ENCODE measurements around the gene GRB10.

DNA sequence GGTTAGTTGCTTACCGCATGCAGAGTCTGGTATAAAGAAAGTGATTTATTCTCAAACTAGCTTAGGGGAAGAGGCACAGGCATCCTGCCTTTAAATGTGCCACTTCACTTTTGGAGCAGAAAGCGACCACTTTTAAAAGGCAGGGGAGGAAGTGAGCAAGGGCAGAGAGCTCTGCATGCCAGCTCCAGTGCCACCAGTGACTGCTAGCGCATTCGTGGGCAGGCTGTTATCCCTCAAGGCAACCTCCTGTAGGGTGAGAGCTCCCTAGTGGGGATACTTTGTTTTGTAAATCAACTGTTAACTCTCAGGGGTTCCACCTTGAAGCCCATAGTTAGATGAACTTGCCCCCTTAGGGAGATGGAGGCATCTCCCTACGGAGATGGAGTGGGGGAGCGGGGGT lies 29.4 kb upstream of the GRB10 start:
- TF ChIP-seq, protein P1, sequence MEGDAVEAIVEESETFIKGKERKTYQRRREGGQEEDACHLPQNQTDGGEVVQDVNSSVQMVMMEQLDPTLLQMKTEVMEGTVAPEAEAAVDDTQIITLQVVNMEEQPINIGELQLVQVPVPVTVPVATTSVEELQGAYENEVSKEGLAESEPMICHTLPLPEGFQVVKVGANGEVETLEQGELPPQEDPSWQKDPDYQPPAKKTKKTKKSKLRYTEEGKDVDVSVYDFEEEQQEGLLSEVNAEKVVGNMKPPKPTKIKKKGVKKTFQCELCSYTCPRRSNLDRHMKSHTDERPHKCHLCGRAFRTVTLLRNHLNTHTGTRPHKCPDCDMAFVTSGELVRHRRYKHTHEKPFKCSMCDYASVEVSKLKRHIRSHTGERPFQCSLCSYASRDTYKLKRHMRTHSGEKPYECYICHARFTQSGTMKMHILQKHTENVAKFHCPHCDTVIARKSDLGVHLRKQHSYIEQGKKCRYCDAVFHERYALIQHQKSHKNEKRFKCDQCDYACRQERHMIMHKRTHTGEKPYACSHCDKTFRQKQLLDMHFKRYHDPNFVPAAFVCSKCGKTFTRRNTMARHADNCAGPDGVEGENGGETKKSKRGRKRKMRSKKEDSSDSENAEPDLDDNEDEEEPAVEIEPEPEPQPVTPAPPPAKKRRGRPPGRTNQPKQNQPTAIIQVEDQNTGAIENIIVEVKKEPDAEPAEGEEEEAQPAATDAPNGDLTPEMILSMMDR (IDR thresholded peaks at IDR 0.05; ENCODE audit: poor library complexity, severe bottlenecking): no peak
- TF ChIP-seq POLR2AphosphoS5 (IDR thresholded peaks at IDR 0.05): no peak
- TF ChIP-seq EZH2 (IDR thresholded peaks at IDR 0.05; ENCODE audit: borderline replicate concordance, insufficient read depth, low read length, poor library complexity, severe bottlenecking): no peak
- TF ChIP-seq RAD21 (conservative IDR thresholded peaks at IDR 0.05): no peak
- TF ChIP-seq, protein P2, sequence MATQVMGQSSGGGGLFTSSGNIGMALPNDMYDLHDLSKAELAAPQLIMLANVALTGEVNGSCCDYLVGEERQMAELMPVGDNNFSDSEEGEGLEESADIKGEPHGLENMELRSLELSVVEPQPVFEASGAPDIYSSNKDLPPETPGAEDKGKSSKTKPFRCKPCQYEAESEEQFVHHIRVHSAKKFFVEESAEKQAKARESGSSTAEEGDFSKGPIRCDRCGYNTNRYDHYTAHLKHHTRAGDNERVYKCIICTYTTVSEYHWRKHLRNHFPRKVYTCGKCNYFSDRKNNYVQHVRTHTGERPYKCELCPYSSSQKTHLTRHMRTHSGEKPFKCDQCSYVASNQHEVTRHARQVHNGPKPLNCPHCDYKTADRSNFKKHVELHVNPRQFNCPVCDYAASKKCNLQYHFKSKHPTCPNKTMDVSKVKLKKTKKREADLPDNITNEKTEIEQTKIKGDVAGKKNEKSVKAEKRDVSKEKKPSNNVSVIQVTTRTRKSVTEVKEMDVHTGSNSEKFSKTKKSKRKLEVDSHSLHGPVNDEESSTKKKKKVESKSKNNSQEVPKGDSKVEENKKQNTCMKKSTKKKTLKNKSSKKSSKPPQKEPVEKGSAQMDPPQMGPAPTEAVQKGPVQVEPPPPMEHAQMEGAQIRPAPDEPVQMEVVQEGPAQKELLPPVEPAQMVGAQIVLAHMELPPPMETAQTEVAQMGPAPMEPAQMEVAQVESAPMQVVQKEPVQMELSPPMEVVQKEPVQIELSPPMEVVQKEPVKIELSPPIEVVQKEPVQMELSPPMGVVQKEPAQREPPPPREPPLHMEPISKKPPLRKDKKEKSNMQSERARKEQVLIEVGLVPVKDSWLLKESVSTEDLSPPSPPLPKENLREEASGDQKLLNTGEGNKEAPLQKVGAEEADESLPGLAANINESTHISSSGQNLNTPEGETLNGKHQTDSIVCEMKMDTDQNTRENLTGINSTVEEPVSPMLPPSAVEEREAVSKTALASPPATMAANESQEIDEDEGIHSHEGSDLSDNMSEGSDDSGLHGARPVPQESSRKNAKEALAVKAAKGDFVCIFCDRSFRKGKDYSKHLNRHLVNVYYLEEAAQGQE (IDR thresholded peaks at IDR 0.05; ENCODE audit: borderline replicate concordance): no peak
- TF ChIP-seq TAF1 (IDR thresholded peaks at IDR 0.05; ENCODE audit: low read depth): no peak
